Measurements from ENCODE around the gene VPS50. TPM values are rescaled to one million over a fixed set of nuclear protein-coding genes. Genes with fewer than 3 reads are reported as not detected.
A peak's percentile ranks its signal among the peaks of the same experiment; 100 is the strongest.

Gene VPS50
- total and polyA plus RNA-seq, 10 of the 15 experiments (the other 5 are each of a cell fraction or from before 2014, with no cell fraction given) = 4.0 to 22.0 (median 16.2) TPM

DNA sequence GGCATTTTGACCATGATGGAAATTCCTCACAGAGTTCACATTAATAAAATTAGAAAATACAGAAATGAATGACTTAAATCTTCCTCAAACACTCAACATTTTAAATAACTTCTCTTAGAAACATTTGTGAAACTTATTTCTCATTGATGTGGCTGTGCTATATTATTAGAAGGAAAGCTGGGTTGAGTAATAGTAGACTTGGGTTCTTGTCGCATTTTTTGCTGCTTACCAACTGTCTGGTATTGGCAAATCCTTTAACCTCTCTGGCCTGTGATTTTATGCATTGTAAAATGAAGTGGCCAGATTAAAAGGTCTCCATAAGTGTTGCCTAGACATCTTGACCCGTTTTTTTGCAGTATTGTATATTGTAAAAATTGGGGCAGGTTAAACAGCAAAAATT, 66.5 kb downstream of the VPS50 start:
- Histone ChIP-seq H4K20me1 (ENCODE audit: control insufficient read depth, insufficient read depth) (no peaks in the 10 kb centered on the region), H3K4me1 (ENCODE audit: control insufficient read depth, insufficient read depth, low read length) (no peaks in the 10 kb centered on the region), H3K4me2 (ENCODE audit: control insufficient read depth, insufficient read depth) (no peak overlapping the region), H3K9ac (ENCODE audit: control insufficient read depth, insufficient read depth, low read length) (no peak overlapping the region), H3K27me3 (replicated peaks in 1 of 2; ENCODE audit: control insufficient read depth in 2 of 2, insufficient read depth in 2 of 2, low read length in 1 of 2) (no peaks in the 10 kb centered on the region), H3K79me2 (ENCODE audit: control insufficient read depth, insufficient read depth, low read length) (no peaks in the 10 kb centered on the region), H3K27ac (ENCODE audit: control insufficient read depth, insufficient read depth) (no peak overlapping the region), H2AFZ (ENCODE audit: control insufficient read depth, low read depth, low read length) (no peak overlapping the region), H3K4me3 (no peak overlapping the region), H3K9me3 (replicated peaks; ENCODE audit: control insufficient read depth, insufficient read depth, low read length) (no peaks in the 10 kb centered on the region), H3K36me3 (ENCODE audit: control insufficient read depth in 2 of 2, insufficient read depth in 2 of 2, low read length in 1 of 2) (no peaks in the 10 kb centered on the region; a peak in 1 of 4 replicates)
- ChIA-PET SMC1A (ENCODE audit: uncharacterized antibody, unreplicated experiment) (no interaction called here), POLR2A (no interaction called here), CTCF (no interaction called here), RAD21 (ENCODE audit: unreplicated experiment) (no interaction called here)
- no TSS peak for BruUV-seq (replicated peaks)
- 21% methylated on average over 2 of the region's 2 CpGs for WGBS (ENCODE audit: insufficient coverage, insufficient replicate concordance, low lambda C conversion rate, missing lambda C conversion rate)
- DNase-seq (ENCODE audit: low read depth, low spot score) (no peak), ATAC-seq (no peak), FAIRE-seq (no peak)
- in situ Hi-C loops (cut with MboI) (no loop called here), intact Hi-C loops (cut with micrococcal nuclease; ENCODE audit: unreplicated experiment) (no loop called here)
- no peak for TF ChIP-seq BRCA1 (IDR thresholded peaks at IDR 0.05; ENCODE audit: low read depth, low read length)
- 0 out of 2 replicates have a peak, but pooled peaks have one; percentile 10 for TF ChIP-seq JUNB (IDR thresholded peaks at IDR 0.05)
- peak; percentile 64; the same call in 1 of the 2 replicates for TF ChIP-seq TCF7 (IDR thresholded peaks at IDR 0.05; ENCODE audit: borderline replicate concordance)
- peak; percentile 39; the same call in 1 of the 2 replicates for TF ChIP-seq RUNX3 (IDR thresholded peaks at IDR 0.05; ENCODE audit: low read length)

DNA sequence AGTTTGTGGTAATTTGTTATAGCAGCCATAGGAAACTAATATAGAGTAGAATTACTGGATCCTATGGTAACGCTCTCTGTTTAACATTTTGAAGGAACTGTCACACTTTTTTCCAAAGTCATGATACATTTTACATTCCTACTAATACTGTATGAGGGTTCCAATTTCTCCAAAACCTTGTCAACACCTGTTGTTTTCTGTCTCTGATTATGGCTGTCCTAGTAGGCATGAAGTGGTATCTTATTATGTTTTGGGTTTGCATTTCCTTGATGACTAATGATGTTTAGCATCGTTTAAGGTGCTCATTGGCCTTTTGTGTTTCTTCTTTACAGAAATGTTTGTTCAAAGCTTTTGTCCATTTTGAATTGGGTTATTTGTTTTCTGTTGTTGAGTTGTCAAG, 69.6 kb downstream of the VPS50 start:
- no TSS peak for BruUV-seq (replicated peaks)

More for the DNA sequence above, 69.6 kb downstream of the VPS50 start:
- Histone ChIP-seq H3K79me2 (ENCODE audit: control insufficient read depth, insufficient read depth, low read length) (no peaks in the 10 kb centered on the region), H3K36me3 (ENCODE audit: control insufficient read depth in 2 of 2, insufficient read depth in 2 of 2, low read length in 1 of 2) (no peaks in the 10 kb centered on the region; a peak in 1 of 4 replicates), H4K20me1 (ENCODE audit: control insufficient read depth, insufficient read depth) (no peaks in the 10 kb centered on the region), H3K4me3 (no peak overlapping the region), H3K4me2 (ENCODE audit: control insufficient read depth, insufficient read depth) (no peak overlapping the region), H3K9ac (ENCODE audit: control insufficient read depth, insufficient read depth, low read length) (no peak overlapping the region), H3K4me1 (ENCODE audit: control insufficient read depth, insufficient read depth, low read length) (no peaks in the 10 kb centered on the region), H3K27ac (ENCODE audit: control insufficient read depth, insufficient read depth) (no peak overlapping the region), H2AFZ (ENCODE audit: control insufficient read depth, low read depth, low read length) (no peak overlapping the region), H3K27me3 (replicated peaks in 1 of 2; ENCODE audit: control insufficient read depth in 2 of 2, insufficient read depth in 2 of 2, low read length in 1 of 2) (no peaks in the 10 kb centered on the region), H3K9me3 (replicated peaks; ENCODE audit: control insufficient read depth, insufficient read depth, low read length) (no peaks in the 10 kb centered on the region)
- no peak for FAIRE-seq
- intact Hi-C loops (cut with micrococcal nuclease; ENCODE audit: unreplicated experiment) = no loop called here
- ChIA-PET RAD21 (ENCODE audit: unreplicated experiment) (no interaction called here), CTCF (interaction anchor here (0.6 to 1.1 kb wide), 3 partner anchors 10 to 75 kb away, joined by 3 to 4 read pairs (median 3); partner anchors contain the start of gene HEPACAM2), SMC1A (ENCODE audit: uncharacterized antibody, unreplicated experiment) (interaction anchor here (0.6 kb wide), 1 partner anchor 73 kb away, joined by 3 read pairs; no protein-coding TSS in a partner anchor), POLR2A (no interaction called here)
- ATAC-seq = no peak
- TF ChIP-seq TCF3 (IDR thresholded peaks at IDR 0.05; ENCODE audit: borderline replicate concordance, insufficient read depth, low read depth, low read length) (no peak), TARDBP (IDR thresholded peaks at IDR 0.05; ENCODE audit: borderline replicate concordance) (no peak), PRDM15 (CRISPR knock-in tag; IDR thresholded peaks at IDR 0.05) (no peak), BCLAF1 (IDR thresholded peaks at IDR 0.05) (no peak), BCL11A (IDR thresholded peaks at IDR 0.05; ENCODE audit: low read depth, low read length) (no peak), PML (IDR thresholded peaks at IDR 0.05; ENCODE audit: low read length) (no peak), NR2F1 (conservative IDR thresholded peaks at IDR 0.05) (no peak), RELA (IDR thresholded peaks at IDR 0.05; ENCODE audit: borderline replicate concordance, partially characterized antibody) (no peak)
- WGBS (ENCODE audit: insufficient coverage, insufficient replicate concordance, low lambda C conversion rate, missing lambda C conversion rate) = 100% methylated on average over 2 of the region's 2 CpGs
- in situ Hi-C loops (cut with MboI) = no loop called here
- no peak for DNase-seq (ENCODE audit: low read depth, low spot score)
